GM12892 (cell line): ENCODE results near the gene FREM2.

Source experiments
- POLR2A ChIP-seq: IDR thresholded peaks from 2 replicates; pipeline ENCODE4 v1.6.1; 2011; ENCODE audit warnings: low read depth, low read length, control low read depth
- POLR2AphosphoS5 ChIP-seq: IDR thresholded peaks from 2 replicates; pipeline ENCODE4 v1.6.1; 2011; ENCODE audit warnings: low read depth, low read length, control low read depth
- TAF1 ChIP-seq: IDR thresholded peaks from 2 replicates; pipeline ENCODE4 v1.6.1; 2011; ENCODE audit warnings: low read depth, mild to moderate bottlenecking, control low read depth, low read length, borderline replicate concordance

- TF ChIP-seq POLR2A (no peak), POLR2AphosphoS5 (no peak), TAF1 (no peak)
Measured at GRCh38 chr13:38787550-38787949, 100.7 kb downstream of the FREM2 start.
